HG03066 (cell line): Measurements from ENCODE around the gene MEF2C.

ENCODE experiments used
- ATAC-seq: cut with Tn5 transposase; IDR thresholded peaks from one replicate; pipeline ENCODE4 v1.9.1; 2021; ENCODE audit warnings: low read depth; ENCODE audit not compliant: unreplicated experiment

The MEF2C gene

DNA sequence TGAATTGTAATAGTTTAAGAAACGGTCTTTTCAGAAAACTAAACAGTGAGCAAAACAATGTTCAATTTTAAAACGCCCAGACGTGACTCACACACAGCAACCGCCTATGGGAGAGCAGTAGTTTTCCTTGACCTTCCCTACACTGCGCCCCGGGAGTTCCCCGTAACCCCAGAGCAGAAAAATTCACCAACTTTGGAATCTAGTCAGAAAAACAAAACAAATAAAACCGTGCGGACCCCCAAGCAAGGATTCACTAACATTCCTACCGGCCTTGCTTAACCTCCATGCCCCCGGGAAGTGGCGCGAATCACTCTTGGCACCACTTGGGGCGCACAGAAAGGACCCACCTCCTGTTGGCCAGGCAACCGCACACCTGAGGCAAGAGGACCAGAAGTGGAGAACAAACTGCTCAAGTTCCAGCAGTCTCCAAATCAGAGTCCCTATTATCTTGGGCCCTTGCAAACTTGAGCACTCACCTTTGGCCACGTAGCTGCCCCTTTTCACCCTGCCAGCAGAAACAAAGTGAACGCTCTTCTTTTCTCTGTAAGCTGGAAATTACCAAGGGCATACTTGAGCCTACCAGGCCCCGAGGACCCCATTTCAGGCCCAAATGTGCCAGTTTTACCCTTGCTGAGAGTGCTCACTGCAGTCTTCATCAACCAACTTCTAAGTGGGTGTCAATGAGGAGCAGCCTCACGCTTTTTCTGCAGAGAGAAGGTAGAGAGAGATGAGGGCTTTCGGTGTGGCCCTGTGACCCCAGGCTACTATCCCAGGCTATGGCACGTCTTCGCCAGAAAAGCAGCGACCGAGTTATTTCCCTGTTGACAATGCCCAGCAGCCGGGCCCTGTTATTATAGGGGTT, 189.7 kb downstream of the MEF2C start:
- no peak for ATAC-seq

DNA sequence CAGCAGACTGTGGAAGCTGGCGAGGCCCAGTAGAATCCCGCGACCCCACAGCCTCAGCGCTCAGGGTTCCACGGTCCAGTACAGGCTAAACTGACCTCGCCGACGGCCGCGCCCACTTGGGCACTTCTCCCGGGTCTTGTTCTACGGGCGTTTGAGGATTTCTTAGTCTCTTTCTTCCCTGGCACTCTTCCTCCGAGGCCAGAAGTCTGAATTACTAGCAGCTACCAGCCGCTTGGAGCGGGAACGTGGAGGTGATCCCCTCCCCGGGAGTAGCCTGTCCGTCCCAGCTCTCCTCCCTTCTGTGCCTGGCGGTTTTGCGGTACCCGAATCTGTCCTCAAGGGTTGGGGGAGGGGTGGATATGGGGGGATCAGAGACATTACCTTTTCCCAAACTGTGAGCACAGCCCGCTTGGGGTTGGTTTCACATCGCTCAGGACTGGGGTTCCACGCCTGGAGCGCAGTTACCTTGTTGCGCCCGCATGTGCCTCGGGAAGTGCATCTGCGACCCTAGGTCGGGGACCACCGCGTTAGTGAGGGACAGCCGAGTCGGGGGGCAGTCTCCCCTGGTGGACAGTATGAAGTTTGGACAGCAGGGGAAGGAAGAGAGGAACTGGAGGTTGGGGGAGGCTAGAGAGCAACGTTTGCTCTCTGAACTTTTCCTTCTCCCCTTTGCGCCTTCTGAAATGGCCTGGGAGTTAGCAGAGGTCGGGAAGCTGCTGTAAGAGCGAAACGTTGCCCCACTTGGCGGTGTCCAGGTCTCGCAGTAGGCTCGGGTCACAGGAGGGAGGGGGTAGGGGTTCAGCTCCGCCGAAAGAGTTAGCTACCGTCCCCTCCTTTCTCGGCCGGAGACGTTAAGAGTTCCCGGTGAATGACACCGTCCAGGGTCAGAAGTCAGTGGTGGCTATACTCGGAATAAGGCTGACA, 190.8 kb downstream of the MEF2C start:
- ATAC-seq, result no peak

DNA sequence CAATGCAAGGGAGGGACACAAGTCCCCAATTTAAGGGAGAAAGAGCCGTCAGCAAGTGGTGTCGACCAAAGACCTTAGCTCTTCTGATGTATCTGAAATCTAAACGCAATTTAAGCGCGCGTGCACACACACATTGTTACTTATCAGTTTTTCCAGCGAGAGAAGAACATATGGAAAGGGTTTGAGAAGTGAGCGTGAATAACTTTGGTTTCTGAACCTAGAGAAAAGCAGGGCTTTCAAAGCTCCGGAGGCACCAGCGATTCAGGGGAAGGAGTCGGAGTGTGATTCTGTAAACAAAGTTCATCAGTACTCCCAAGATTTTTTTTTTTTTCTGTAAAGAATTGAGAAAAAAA, 191.8 kb downstream of the MEF2C start:
- ATAC-seq, result peak; percentile 24

DNA sequence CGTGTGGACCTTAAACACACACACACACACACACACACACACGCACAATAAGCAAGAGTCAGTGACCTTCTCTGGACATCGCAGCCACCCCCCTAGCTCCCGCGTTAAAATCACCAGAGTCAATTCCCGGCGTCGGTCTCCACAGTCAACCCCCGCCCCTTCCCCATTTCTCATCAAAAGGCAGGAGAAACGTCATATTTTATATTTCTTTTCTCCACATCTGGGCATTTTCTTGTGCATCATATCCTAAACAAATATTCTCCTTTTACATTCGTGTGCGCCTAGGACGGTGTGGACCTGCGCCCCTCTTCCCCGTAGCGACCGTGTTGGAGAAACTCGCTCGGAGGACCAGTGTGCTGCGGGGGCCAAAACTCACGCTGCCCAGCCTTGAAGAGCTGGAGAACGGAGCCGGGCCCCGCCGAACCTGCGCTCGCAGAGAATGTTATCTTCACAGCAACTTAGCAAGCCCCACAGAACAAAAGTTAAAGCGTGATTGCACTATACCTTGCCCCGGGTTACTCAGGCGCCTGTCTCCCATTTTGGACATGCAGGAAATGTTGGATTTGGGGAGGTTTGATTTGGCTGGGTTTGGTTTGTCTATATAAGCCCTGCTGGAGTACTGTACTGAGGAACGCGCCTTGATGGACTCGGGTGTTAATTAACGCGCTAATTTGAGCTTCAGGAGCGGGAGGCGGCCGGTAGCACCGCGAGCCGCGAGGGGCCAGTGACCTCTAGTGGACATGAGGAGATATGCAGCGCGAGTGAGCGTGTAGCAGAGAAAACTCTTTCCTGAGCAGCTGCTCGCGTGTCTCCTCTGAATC, 192.4 kb downstream of the MEF2C start:
- peak; percentile 77 for ATAC-seq

DNA sequence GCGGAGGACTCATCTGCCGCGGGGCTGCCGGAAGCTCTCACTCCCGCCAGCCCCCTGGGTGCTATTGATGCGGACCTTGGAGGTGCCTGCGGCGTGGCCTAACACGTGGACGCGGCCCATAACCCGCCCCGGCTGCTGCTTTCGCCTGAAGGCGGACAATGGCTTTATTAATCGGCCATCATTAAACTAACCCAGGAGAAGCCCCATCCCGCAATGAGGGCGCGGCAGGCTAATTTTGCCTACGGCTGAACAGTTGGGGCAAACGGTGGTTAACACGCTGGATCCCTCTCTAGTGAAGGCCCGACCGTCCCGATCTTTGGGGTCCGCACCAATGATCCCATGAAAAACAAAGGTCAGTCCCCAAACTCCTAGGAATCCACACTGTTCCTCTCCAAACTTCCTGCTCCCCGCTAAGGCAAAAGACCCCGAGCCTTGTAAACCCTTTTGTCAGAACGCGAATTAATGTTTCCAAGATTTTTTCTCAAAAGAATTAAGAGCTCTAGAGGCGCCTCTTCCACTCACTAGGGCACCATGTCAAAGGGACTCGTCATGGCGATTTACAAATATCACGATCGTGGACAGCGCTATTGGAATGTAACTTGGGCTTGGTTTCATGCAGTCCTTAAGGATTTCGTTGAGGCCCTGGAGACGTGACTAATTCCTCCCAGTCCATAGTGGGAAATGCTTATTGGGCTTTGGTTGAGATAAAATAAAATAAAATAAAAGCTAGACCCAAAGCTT, 193.1 kb downstream of the MEF2C start:
- ATAC-seq, result no peak

DNA sequence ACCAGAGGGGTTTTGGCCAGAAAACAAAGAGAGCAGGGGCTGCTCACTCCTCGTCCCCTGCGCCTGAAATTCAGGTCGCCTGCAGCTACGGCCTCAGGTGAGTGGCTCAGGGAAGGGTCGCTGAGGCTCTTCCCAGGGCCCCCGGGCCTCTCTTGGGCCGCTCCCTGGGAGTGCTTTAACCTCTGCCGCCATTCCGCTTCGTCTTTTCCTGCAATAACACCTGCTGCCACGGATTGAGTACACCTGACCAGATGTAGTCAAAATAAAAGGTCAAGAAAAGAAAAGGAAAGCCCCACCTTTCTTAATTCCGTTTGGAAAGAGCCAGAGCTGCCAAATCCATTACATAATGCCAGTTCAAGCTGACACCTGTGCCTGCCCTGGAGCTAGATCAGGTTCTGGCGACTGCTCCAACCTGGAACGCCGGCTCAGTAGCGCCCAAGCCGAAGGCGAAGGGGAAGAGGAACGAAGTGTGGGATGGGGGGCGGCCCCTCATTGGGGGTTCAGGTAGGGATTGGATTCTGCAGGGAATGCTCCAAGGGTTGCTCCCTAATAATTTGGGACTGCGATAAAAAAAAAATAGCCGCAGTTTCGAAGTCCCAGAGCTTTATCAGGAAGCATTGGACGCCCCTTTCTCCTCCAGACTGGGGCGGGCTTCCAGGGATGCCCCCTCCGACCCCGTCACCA, 193.9 kb downstream of the MEF2C start:
- ATAC-seq, result no peak

DNA sequence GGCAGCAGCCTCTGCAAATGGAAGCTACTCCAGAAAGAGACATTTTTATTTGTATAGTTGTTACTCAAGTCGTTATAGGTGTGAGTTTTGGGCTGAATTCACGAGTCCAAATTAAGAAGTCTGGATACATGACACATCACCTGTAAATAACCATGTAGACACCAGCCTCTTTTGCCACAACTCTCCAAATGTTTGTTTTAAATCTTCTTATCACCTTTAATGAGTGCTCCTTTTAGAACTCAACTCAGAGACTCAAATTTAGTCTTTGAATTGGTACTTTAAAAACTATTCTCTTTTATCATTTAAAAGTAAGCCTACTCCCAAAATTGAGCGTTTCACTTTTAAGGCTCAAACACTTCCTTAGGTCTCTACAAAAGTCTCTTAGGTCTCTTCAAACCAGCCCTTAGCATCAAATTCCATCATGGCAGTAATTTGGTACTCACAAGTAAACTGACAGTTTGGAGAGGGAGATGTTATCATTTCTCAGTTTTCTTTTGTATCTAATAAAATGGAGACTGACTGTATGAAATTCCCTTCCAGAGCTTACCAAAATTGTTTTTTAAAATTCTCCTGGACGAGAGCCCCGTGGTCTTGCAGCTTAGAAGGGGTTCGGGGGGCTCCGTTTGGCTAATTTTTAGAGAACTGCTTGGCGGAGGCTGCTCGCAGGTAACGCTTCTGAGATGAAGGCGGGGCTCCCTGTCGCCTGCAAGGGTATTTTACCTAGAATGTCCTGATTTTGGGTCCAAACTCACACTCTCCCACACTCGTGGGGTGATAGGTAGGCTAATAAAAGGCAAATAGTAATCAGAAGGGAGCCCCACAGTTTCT, 194.6 kb downstream of the MEF2C start:
- ATAC-seq, result no peak

DNA sequence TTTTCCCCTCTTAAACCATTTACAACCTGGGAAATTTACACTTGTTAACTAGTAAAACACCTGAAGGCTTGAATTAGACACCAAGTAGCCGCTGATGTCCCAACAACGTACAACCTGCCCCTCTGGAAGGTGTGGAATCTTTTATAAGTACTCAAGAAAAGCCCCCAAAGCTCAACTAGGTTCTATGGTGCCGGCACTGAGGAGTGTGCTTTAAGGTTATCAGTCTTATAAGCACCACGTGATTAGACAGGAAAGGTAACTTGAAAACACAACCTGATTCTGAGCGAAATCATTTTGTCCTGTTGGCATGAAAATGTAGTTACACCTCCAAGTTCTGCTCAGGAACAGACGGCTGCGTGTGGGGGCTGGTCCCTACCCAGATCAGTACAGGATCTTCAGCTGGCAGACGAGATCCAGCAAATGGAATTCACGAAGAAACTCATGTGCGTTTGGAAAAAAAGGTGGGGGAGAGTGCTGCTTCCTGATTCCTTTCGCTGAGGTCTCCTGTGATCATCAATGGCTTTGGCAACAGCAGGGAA, 195.5 kb downstream of the MEF2C start:
- ATAC-seq, result no peak

DNA sequence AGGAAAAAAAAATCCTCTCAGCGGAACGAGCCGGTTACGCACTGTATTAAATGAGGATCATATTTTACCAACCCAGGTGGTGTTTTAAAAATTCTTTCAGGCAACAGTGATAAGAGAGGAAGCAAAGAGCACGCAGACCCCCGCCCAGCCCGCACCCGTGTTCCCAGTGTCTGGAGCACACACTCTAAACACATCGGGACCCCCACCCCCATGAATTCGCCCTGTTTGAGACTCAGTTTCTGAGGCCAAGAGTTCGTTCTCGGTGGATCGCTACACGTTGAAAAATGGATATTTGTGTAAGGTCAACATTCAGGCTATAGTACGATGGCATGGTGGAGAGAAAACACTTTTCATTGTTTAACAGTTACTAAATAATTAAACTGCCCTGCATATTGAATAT, 196.3 kb downstream of the MEF2C start:
- ATAC-seq, result no peak

DNA sequence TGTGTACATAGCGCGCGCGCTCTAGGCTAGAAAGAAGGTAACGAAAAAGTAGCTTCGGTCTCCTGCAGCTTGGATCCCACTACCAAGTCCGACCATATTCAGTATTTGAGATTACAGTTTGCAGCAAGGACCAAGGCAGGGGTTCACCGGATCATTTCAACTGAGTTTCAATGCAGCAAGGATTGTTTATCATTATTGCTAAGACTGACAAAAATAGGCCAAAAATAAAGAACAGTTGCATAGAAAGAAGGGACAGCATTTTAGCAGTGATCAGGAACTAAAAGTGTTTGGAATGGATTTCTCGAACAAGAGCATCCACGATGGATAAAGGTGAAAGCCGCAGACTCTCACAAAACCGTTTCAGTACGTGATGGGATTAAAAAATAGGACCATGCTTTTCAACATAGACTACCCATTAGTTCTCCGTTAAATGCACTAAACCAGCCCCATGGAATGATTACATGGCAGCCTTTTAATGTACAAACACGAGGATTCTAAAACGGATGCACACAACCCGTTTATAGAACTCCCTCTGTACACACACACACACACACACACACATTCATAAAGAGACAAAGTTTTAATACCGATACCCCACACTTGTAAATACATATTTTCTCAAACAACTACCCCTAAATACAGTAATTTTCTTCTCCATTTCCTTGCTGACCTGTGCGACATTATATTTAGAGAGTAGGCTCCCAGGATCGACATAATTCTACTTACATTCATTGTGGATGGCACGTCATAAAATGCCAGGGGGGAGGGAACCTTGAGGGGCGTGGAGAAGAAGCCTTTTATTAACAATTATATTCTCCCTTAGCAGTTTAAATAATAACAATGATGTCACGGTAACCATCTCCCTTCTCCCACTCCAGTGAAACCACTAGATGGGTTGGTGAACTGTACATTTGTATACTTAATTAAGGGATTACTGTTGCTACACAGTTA, 197.1 kb downstream of the MEF2C start:
- no peak for ATAC-seq

DNA sequence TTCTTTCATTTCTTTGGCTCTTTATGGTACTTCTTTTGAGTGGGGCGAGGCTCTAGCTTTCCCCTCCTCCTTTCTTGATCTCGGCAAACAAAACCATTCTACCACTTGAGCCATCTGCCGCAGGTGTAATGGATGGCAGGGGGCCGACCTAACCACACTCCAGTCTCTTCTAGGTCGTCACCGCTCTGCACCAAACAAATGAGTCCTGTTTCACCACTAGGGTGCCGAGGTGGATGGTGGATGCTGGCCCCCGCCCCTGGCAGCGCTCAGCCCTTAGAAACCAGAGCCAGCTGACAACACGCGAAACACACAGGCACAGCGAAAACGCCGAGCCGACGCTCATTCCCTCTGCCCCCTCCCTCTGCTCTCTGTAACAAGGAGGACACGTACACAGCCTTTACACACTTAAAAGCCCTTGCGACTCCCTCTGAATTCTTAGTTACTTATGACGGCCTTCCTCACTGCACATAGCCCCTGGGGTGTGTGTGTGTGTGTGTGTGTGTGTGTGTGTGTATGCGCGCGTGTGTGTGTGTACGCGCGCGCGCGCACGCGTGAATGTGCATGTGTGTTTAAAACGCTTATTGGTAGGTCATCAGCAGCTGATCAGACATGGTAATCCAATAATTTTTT, 199.4 kb downstream of the MEF2C start:
- no peak for ATAC-seq

DNA sequence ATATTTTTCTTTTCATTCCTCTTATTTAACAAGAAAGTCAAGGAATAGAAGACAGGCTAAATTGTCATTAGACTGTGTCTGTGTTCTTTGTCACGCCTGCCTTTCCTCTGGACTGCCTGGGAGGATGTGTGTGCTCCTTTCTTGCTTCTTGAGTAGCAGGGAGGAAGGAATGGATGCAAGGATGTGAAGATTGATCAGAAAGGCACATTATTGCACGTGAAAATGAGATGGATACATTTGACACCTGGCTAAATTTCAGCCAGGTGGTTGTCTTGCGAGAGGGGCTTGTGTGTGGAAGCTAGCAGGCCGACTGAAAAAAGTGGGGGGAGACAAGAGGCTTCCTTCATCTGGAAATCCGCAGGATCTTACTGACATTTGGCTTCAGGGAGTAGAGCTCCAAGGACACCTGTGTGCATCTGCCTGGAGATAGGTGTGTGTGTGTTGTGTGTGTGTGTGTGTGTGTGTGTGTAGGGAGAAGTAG, 200.1 kb downstream of the MEF2C start:
- no peak for ATAC-seq

DNA sequence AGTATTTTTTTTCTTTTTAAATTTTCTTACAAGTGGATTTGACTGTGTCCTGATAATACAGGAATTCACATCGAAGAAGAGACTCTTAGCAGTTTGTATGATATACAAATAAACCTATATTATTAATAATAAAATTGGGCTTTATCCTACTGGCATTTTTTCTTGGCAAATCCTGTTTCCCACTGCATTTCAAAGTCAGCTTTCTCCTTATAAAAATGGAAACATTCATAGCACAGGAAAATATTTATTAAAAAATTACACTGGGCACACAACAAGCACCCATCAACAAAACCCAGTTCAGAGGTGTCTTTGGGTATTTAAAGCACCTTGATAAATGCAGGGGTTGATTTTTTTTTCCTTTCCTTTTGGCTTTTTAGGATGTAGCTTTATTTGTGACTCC, 200.9 kb downstream of the MEF2C start:
- no peak for ATAC-seq

DNA sequence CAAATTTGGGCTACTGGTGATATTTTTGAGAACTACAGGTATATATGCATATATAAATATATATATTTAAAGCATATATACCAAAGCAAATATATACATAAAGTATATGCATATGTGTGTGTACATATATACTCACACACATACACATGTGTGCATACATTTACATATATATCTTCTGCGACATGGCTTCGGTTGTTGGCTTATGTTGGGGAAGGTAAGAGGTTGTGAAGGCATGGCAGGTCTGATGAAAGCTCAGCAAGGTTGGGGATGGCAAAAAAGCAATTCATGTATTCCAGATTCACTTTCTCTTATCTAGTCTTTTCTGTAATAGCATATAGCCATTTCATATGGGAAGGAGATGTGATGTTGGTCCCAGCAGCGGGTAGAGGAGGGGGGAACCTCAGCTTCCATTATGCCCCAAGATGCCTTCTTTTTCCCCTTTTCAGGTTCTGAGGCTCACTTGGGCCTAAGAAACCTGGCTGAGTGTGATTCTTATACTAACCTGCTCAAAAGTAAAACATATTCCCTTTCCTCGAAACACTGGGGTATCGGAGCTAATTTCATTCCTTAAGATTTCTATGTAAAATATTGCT, 201.7 kb downstream of the MEF2C start:
- ATAC-seq, result no peak

DNA sequence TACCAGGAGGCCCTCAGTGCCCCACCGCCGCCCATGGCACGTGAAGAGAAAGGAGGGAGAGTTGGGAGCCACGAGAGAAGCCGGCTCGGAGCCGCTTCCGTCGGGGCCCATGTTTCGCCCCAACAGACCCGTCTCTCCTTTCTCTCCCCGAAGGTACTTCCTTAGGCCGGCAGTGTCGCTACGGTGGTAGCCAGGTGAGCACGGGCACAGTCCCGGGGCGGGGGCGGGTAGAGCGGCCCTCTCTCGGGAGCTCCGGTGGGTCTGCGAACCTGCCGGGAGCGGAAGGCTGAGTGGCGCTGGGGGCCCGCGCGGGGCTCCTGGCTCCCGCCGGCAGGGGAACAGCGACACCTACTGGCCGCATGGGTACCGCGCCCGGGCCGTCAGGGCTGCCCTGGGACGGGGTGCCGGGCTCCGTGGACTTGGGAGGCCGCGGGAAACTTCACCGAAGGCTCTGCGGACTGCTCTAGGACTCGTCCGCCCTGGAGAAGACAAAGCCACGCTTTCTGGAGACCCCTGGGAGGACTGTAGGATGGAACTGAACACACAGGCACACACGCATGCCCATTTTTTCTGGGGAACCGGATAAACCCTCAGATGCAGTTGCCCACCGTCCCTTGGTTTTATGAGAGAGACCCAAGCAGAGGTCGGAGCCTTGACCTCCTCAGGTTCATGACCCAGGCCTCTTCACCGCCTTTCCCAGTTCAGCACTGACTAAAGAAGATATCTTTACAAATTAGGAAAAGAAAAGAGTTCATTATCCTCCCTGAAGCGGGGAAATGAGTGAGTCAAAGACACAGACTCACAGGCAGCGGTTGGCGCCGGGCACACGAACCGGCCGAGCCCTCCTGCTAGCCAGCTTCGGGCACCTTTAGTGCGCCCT, 202.5 kb downstream of the MEF2C start:
- ATAC-seq, result peak; percentile 74
